ENCODE measurements around the gene HEXIM2. TPM values are rescaled to one million over a fixed set of nuclear protein-coding genes. Genes with fewer than 3 reads are reported as not detected.

Gene HEXIM2
- total and polyA plus RNA-seq, 2 of the 13 experiments (the other 11 are each of a cell fraction or from before 2014, with no cell fraction given), result 27.1 to 32.4 TPM

GRCh38 chr17:45155029-45155428, 6.6 kb upstream of the HEXIM2 start:
- H3K9me3 ChIP-seq (ENCODE audit: low read length), result no peaks in the 10 kb centered on the region
- FAIRE-seq (no peak), DNase-seq (ENCODE audit: low spot score) (no peak), ATAC-seq (no peak)
- no peaks in the 10 kb centered on the region for H3K36me3 ChIP-seq (replicated peaks in 1 of 2; ENCODE audit: control insufficient read depth in 1 of 2, insufficient read depth in 2 of 2, low read length in 2 of 2)
- intact Hi-C loops (cut with micrococcal nuclease; ENCODE audit: unreplicated experiment), result no loop called here
- H2AFZ ChIP-seq (ENCODE audit: low read length), result no peak overlapping the region
- H3K79me2 ChIP-seq (ENCODE audit: insufficient read depth, low read length), result peaks cover 24% of the 10 kb centered on the region
- no peak overlapping the region for H3K4me2 ChIP-seq (ENCODE audit: low read depth, low read length)
- H3K4me1 ChIP-seq (ENCODE audit: insufficient read depth, low read length), result peaks cover 39% of the 10 kb centered on the region
- POLR2A ChIA-PET, result interaction anchor here (0.7 to 19.8 kb wide), 7 partner anchors 13 to 266 kb away, joined by 3 to 2487 read pairs (median 4); partner anchors contain the start of genes ACBD4 and HEXIM2
- no peak overlapping the region for H3K4me3 ChIP-seq (replicated peaks in 1 of 3; ENCODE audit: insufficient read depth in 1 of 3, low read depth in 2 of 3, low read length in 3 of 3)
- no peak for TF ChIP-seq NCOA1 (CRISPR knock-in tag; IDR thresholded peaks at IDR 0.05)
- TF ChIP-seq NR2F1 (CRISPR knock-in tag; IDR thresholded peaks at IDR 0.05), result no peak
- TF ChIP-seq ZMYM2 (CRISPR knock-in tag; IDR thresholded peaks at IDR 0.05), result no peak
- no peak for TF ChIP-seq MATR3 (CRISPR knock-in tag; IDR thresholded peaks at IDR 0.05)
- TF ChIP-seq ZNF296 (CRISPR knock-in tag; conservative IDR thresholded peaks at IDR 0.05), result no peak
- TF ChIP-seq HNRNPH1 (optimal IDR thresholded peaks at IDR 0.05; ENCODE audit: low read depth, low read length), result no peak
- TF ChIP-seq SP5 (CRISPR knock-in tag; IDR thresholded peaks at IDR 0.05; ENCODE audit: borderline replicate concordance, low read depth), result no peak
- CTCF ChIA-PET (ENCODE audit: low intra/inter-chr PET ratio, low total read pairs), result no interaction called here
- no peak overlapping the region for H3K27ac ChIP-seq (ENCODE audit: extremely low read length, insufficient read depth, low read length)
- peaks cover 19% of the 10 kb centered on the region for H4K20me1 ChIP-seq (ENCODE audit: insufficient read depth, low read length)
- in situ Hi-C loops (cut with HindIII; ENCODE audit: extremely low pct_ligation_motif_present, low pct_unique_long_range_greater_than_20kb), result no loop called here
- no peaks in the 10 kb centered on the region for H3K27me3 ChIP-seq (ENCODE audit: control insufficient read depth in 1 of 2, insufficient read depth in 2 of 2, low read length in 2 of 2)
- BruUV-seq (replicated peaks), result no TSS peak
- no peak overlapping the region for H3K9ac ChIP-seq (ENCODE audit: insufficient read depth, low read depth, low read length)
- 80% methylated on average over 4 of the region's 4 CpGs for WGBS (ENCODE audit: low lambda C conversion rate)

GRCh38 chr17:45155483-45155882, 6.2 kb upstream of the HEXIM2 start:
- Histone ChIP-seq H3K9me3 (ENCODE audit: low read length) (no peaks in the 10 kb centered on the region), H3K79me2 (ENCODE audit: insufficient read depth, low read length) (peaks cover 24% of the 10 kb centered on the region), H3K27me3 (ENCODE audit: control insufficient read depth in 1 of 2, insufficient read depth in 2 of 2, low read length in 2 of 2) (no peaks in the 10 kb centered on the region), H3K27ac (ENCODE audit: extremely low read length, insufficient read depth, low read length) (peak overlapping the region; percentile 17), H2AFZ (ENCODE audit: low read length) (no peak overlapping the region), H3K36me3 (replicated peaks in 1 of 2; ENCODE audit: control insufficient read depth in 1 of 2, insufficient read depth in 2 of 2, low read length in 2 of 2) (no peaks in the 10 kb centered on the region), H3K9ac (ENCODE audit: insufficient read depth, low read depth, low read length) (no peak overlapping the region), H4K20me1 (ENCODE audit: insufficient read depth, low read length) (peaks cover 14% of the 10 kb centered on the region), H3K4me3 (replicated peaks in 1 of 3; ENCODE audit: insufficient read depth in 1 of 3, low read depth in 2 of 3, low read length in 3 of 3) (no peak overlapping the region), H3K4me1 (ENCODE audit: insufficient read depth, low read length) (peaks cover 41% of the 10 kb centered on the region), H3K4me2 (ENCODE audit: low read depth, low read length) (no peak overlapping the region)
- DNase-seq (ENCODE audit: low spot score) (no peak), ATAC-seq (no peak), FAIRE-seq (no peak)
- CTCF ChIA-PET (ENCODE audit: low intra/inter-chr PET ratio, low total read pairs), result no interaction called here
- BruUV-seq (replicated peaks), result no TSS peak
- intact Hi-C loops (cut with micrococcal nuclease; ENCODE audit: unreplicated experiment) (no loop called here), in situ Hi-C loops (cut with HindIII; ENCODE audit: extremely low pct_ligation_motif_present, low pct_unique_long_range_greater_than_20kb) (no loop called here)
- POLR2A ChIA-PET, result interaction anchor here (1.0 to 19.8 kb wide), 6 partner anchors 13 to 76 kb away, joined by 3 to 2487 read pairs (median 5); partner anchors contain the start of genes ACBD4 and HEXIM2
- WGBS (ENCODE audit: low lambda C conversion rate), result 94% methylated on average over 2 of the region's 2 CpGs
- TF ChIP-seq MLXIP (CRISPR knock-in tag; IDR thresholded peaks at IDR 0.05; ENCODE audit: borderline replicate concordance) (no peak), ZNF552 (CRISPR knock-in tag; IDR thresholded peaks at IDR 0.05; ENCODE audit: borderline replicate concordance) (no peak), SP140L (CRISPR knock-in tag; IDR thresholded peaks at IDR 0.05; ENCODE audit: borderline replicate concordance) (no peak), REPIN1 (CRISPR knock-in tag; IDR thresholded peaks at IDR 0.05; ENCODE audit: borderline replicate concordance, low read depth) (no peak), KLF11 (CRISPR knock-in tag; IDR thresholded peaks at IDR 0.05) (no peak), DMTF1 (CRISPR knock-in tag; IDR thresholded peaks at IDR 0.05) (no peak)
